Ovary (tissue), 3 donors: ENCODE data around the gene GH2.

ENCODE experiments used
- CTCF ChIP-seq, 3 donors: fragments of 450-650 bp in 2 of 3; fragments of 200-600 bp in 1 of 3; IDR thresholded peaks; one replicate each; pipeline versions ENCODE4 v1.5.1 to v1.8.0; 2016 to 2022; ENCODE audit warnings: antibody characterized with exemption in 3 of 3, mild to moderate bottlenecking in 1 of 3
- EP300 ChIP-seq: sonication (generic); formaldehyde crosslinking; IDR thresholded peaks from one replicate; pipeline ENCODE4 v1.6.1; 2017; ENCODE audit warnings: antibody characterized with exemption
- POLR2A ChIP-seq: fragments of 450-650 bp; IDR thresholded peaks from one replicate; pipeline ENCODE4 v1.6.1; 2017; ENCODE audit warnings: antibody characterized with exemption, mild to moderate bottlenecking, moderate library complexity
- donor health status: DM: no; HTN: no; CAD: no.

GRCh38 chr17:63880706-63881105 is 1.0 kb downstream of the GH2 start:
- TF ChIP-seq CTCF (IDR thresholded peaks at IDR 0.05) (no peak), POLR2A (no peak), EP300 (no peak)
